IMR-90 (cell line): ENCODE results near the gene FCHSD2. TPM values are rescaled to one million over a fixed set of nuclear protein-coding genes. Genes with fewer than 3 reads are reported as not detected.

Source experiments
- ATAC-seq: fragments of 200-7000 bp; cut with Tn5 transposase; 2 replicates; pipeline ENCODE4 v1.9.1; 2020; ENCODE audit warnings: low read depth, mild to moderate bottlenecking, moderate library complexity
- BruUV-seq: library from RNA; stranded (reverse); fragments of 400-500 nt; replicated peaks from 2 replicates; lab custom pipeline; 2021; lab: Mats Ljungman, UMichigan
- CTCF ChIA-PET: fragments of 300-600 bp; formaldehyde crosslinking; extraction: SDS; loops from one replicate; lab custom pipeline; 2021; ENCODE audit warnings: antibody characterized with exemption; lab: Yijun Ruan, JAX
- POLR2A ChIA-PET: fragments of 300-600 bp; sonication (Branson Sonifier 250); formaldehyde crosslinking; loops from one replicate; lab custom pipeline; 2022; ENCODE audit warnings: antibody characterized with exemption; ENCODE audit not compliant: unreplicated experiment; lab: Charles Lee
- DNase-seq: peaks from one replicate; pipeline ENCODE4 v3.0.0; 2013
- H2AFZ ChIP-seq: replicated peaks from 2 replicates; pipeline ENCODE3; 2013; ENCODE audit warnings: low read length, mild to moderate bottlenecking; ENCODE audit not compliant: poor library complexity
- H2AK5ac ChIP-seq: 2 replicates; pipeline ENCODE4 v1.6.1; 2013; ENCODE audit warnings: low read depth, low read length, inconsistent platforms
- H2AK9ac ChIP-seq: replicated peaks from 2 replicates; pipeline ENCODE3; 2013; ENCODE audit warnings: mild to moderate bottlenecking, low read depth, low read length, moderate library complexity; ENCODE audit not compliant: poor library complexity
- H2BK120ac ChIP-seq: 2 replicates; pipeline ENCODE4 v1.6.1; 2013; ENCODE audit warnings: low read depth, low read length, inconsistent platforms
- H2BK15ac ChIP-seq: 3 replicates; pipeline ENCODE4 v1.6.1; 2013; ENCODE audit warnings: low read depth, low read length, inconsistent platforms
- H2BK20ac ChIP-seq: 2 replicates; pipeline ENCODE4 v1.6.1; 2013; ENCODE audit warnings: low read depth, mild to moderate bottlenecking, inconsistent platforms, low read length, moderate library complexity
- H2BK5ac ChIP-seq: 2 replicates; pipeline ENCODE4 v1.6.1; 2013; ENCODE audit warnings: mild to moderate bottlenecking, low read depth, low read length, inconsistent platforms; ENCODE audit not compliant: poor library complexity, severe bottlenecking
- H3K14ac ChIP-seq: replicated peaks from 2 replicates; pipeline ENCODE4 v1.6.1; 2013; ENCODE audit warnings: low read depth, low read length, inconsistent platforms
- H3K18ac ChIP-seq: 2 replicates; pipeline ENCODE4 v1.6.1; 2013; ENCODE audit warnings: low read depth, low read length, control low read depth
- H3K23ac ChIP-seq: 2 replicates; pipeline ENCODE4 v1.6.1; 2013; ENCODE audit warnings: low read depth, low read length, inconsistent platforms
- H3K27ac ChIP-seq: 2 replicates; pipeline ENCODE4 v1.5.1; 2013; ENCODE audit warnings: mild to moderate bottlenecking, control low read depth, low read length; ENCODE audit not compliant: insufficient read depth
- H3K27me3 ChIP-seq: 2 replicates; pipeline ENCODE4 v1.6.1; 2013; ENCODE audit warnings: low read length; ENCODE audit not compliant: control insufficient read depth, insufficient read depth
- H3K36me3 ChIP-seq: 2 replicates; pipeline ENCODE4 v1.6.1; 2013; ENCODE audit warnings: low read length, mixed read lengths; ENCODE audit not compliant: control insufficient read depth, insufficient read depth
- H3K4ac ChIP-seq: 2 replicates; pipeline ENCODE4 v1.6.1; 2013; ENCODE audit warnings: low read depth, low read length, inconsistent platforms
- H3K4me1 ChIP-seq: 2 replicates; pipeline ENCODE4 v1.6.1; 2013; ENCODE audit warnings: low read length, mixed read lengths; ENCODE audit not compliant: control insufficient read depth, insufficient read depth
- H3K4me2 ChIP-seq: 2 replicates; pipeline ENCODE4 v1.6.1; 2013; ENCODE audit warnings: low read depth, mild to moderate bottlenecking, control low read depth, low read length, moderate library complexity
- H3K4me3 ChIP-seq: 2 replicates; pipeline ENCODE4 v1.5.1; 2013; ENCODE audit warnings: low read depth, mild to moderate bottlenecking, control low read depth, low read length, moderate library complexity; ENCODE audit not compliant: insufficient read depth
- H3K56ac ChIP-seq: 2 replicates; pipeline ENCODE4 v1.6.1; 2013; ENCODE audit warnings: low read length, inconsistent platforms; ENCODE audit not compliant: insufficient read depth; ENCODE audit errors: extremely low read depth
- H3K79me1 ChIP-seq, 2 experiments: 2 replicates each; pipeline ENCODE4 v1.6.1; 2013; ENCODE audit warnings: low read length in 2 of 2, inconsistent platforms in 1 of 2, low read depth in 1 of 2
- H3K9ac ChIP-seq: 2 replicates; pipeline ENCODE4 v1.6.1; 2013; ENCODE audit warnings: low read depth, low read length, control low read depth
- H3K9me1 ChIP-seq: 2 replicates; pipeline ENCODE4 v1.6.1; 2013; ENCODE audit warnings: low read length, inconsistent platforms; ENCODE audit not compliant: insufficient read depth
- H3K9me3 ChIP-seq: 2 replicates; pipeline ENCODE4 v1.6.1; 2013; ENCODE audit warnings: low read length; ENCODE audit not compliant: control insufficient read depth, insufficient read depth
- H4K20me1 ChIP-seq: 2 replicates; pipeline ENCODE4 v1.6.1; 2013; ENCODE audit warnings: low read length, inconsistent platforms; ENCODE audit not compliant: insufficient read depth
- H4K5ac ChIP-seq: 2 replicates; pipeline ENCODE4 v1.6.1; 2013; ENCODE audit warnings: mild to moderate bottlenecking, low read depth, low read length, control low read depth
- H4K8ac ChIP-seq, 2 experiments: 2 replicates each; pipeline ENCODE4 v1.6.1; 2013; ENCODE audit warnings: low read depth in 2 of 2, low read length in 2 of 2, control low read depth in 1 of 2, inconsistent platforms in 1 of 2
- H4K91ac ChIP-seq: 2 replicates; pipeline ENCODE4 v1.6.1; 2013; ENCODE audit warnings: low read depth, low read length, inconsistent platforms; ENCODE audit not compliant: insufficient read depth
- BHLHE40 ChIP-seq: fragments of 150-350 bp; IDR thresholded peaks from 2 replicates; pipeline ENCODE4 v1.6.1; 2016; ENCODE audit warnings: mild to moderate bottlenecking, low read depth, low read length
- CHD1 ChIP-seq: IDR thresholded peaks from 2 replicates; pipeline ENCODE4 v1.6.1; 2012; ENCODE audit warnings: low read depth, low read length, improper control_type of control experiment
- MAFK ChIP-seq: IDR thresholded peaks from 2 replicates; pipeline ENCODE4 v1.6.1; 2012; ENCODE audit warnings: low read depth, low read length, improper control_type of control experiment
- MAZ ChIP-seq: IDR thresholded peaks from 2 replicates; pipeline ENCODE4 v1.6.1; 2012; ENCODE audit warnings: low read depth, mild to moderate bottlenecking, low read length, improper control_type of control experiment, moderate library complexity, borderline replicate concordance
- POLR2A ChIP-seq: IDR thresholded peaks from 2 replicates; pipeline ENCODE4 v1.6.1; 2012; ENCODE audit warnings: mild to moderate bottlenecking, low read depth, low read length
- RAD21 ChIP-seq: IDR thresholded peaks from 2 replicates; pipeline ENCODE4 v1.6.1; 2012; ENCODE audit warnings: low read length, improper control_type of control experiment
- RCOR1 ChIP-seq: IDR thresholded peaks from 2 replicates; pipeline ENCODE4 v1.6.1; 2012; ENCODE audit warnings: mild to moderate bottlenecking, low read length, improper control_type of control experiment; ENCODE audit not compliant: insufficient replicate concordance
- RFX5 ChIP-seq: IDR thresholded peaks from 2 replicates; pipeline ENCODE4 v1.8.0; 2012; ENCODE audit warnings: low read depth, mild to moderate bottlenecking, low read length, moderate library complexity
- WGBS, 2 experiments: methylation state at CpG; one replicate each; pipeline versions ENCODE4 v1.1.5 to v1.1.7; 2013; ENCODE audit warnings: missing lambda C conversion rate in 2 of 2; ENCODE audit not compliant: insufficient read length in 1 of 2; ENCODE audit errors: extremely low coverage in 2 of 2; 5-methylcytosine and 5-hydroxymethylcytosine counted together
- dilution Hi-C: fragments of 300-500 bp; cut with HindIII; formaldehyde crosslinking; loops from one replicate; pipeline ENCODE4 v1.14.3; 2018; ENCODE audit warnings: low sequenced_read_pairs; ENCODE audit not compliant: unreplicated experiment
- in situ Hi-C: fragments of 300-500 bp; cut with MboI; formaldehyde crosslinking; loops from 3 replicates; pipeline ENCODE4 v1.14.3; 2019; ENCODE audit warnings: low sequenced_read_pairs, inconsistent platforms, mixed read lengths
- intact Hi-C: fragments of 100-400 bp; cut with micrococcal nuclease; formaldehyde crosslinking; loops from 2 replicates; pipeline ENCODE4 v1.10.0; 2022
- polyA plus RNA-seq, 3 experiments: library from polyadenylated mRNA; depleted of rRNA; stranded (reverse); fragments of >200 nt; gene quantifications; 2 replicates each; pipeline ENCODE4 v1.2.3, GENCODE V29; 2012; ENCODE audit warnings: low replicate concordance in 1 of 3
- total RNA-seq: library from RNA; depleted of rRNA; stranded (reverse); fragments of >200 nt; gene quantifications from 2 replicates; pipeline ENCODE4 v1.2.3, GENCODE V29; 2012
- TF ChIP-seq, protein P1 (sequence below): fragments of 150-350 bp; IDR thresholded peaks from 2 replicates; pipeline ENCODE4 v1.6.1; 2017; ENCODE audit warnings: mild to moderate bottlenecking, antibody characterized with exemption, low read length, low read depth
- TF ChIP-seq, protein P2 (sequence below): fragments of 150-350 bp; IDR thresholded peaks from 2 replicates; pipeline ENCODE4 v1.6.1; 2016; ENCODE audit warnings: low read depth, mild to moderate bottlenecking, low read length, moderate library complexity, borderline replicate concordance

FCHSD2 gene
- total and polyA plus RNA-seq, 2 of the 4 experiments (the other 2 are of a cell fraction), result 5.9 to 18.7 TPM

DNA sequence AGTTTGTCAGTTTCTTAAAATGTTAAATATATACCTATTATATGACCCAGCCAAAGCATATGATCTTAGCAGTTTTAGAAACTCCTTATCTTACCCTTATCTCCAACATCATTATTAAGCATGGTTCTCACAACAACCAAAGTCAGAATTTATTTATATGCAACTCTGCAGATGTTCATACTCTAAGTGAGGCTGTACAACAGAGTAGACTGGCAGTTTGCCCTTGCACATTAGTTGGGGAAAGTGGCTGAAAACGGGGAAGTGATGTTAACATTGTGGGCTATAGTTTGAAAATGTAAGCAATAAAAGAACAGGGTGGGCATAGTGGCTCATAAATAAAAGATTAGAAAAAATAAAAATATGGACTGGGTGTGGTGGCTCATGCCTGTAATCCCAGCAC, 278.2 kb downstream of the FCHSD2 start:
- no peak overlapping the region for H4K8ac ChIP-seq
- CTCF ChIA-PET, result no interaction called here
- 0 out of 2 replicates have a peak, but pooled peaks cover 3% of the 10 kb centered on the region for H3K9me1 ChIP-seq
- H3K36me3 ChIP-seq, result peaks cover 2% of the 10 kb centered on the region
- no peak overlapping the region for H3K14ac ChIP-seq
- no peak overlapping the region for H3K4me2 ChIP-seq
- no peak overlapping the region for H2BK120ac ChIP-seq
- no peak overlapping the region for H3K23ac ChIP-seq
- no peak for DNase-seq
- H4K20me1 ChIP-seq, result no peaks in the 10 kb centered on the region
- no peak overlapping the region for H3K27ac ChIP-seq
- H2AK5ac ChIP-seq, result no peak overlapping the region
- intact Hi-C loops, result loop anchor here (5.0 kb wide), 1 partner anchor 33 kb away; no protein-coding TSS in a partner anchor
- TF ChIP-seq RAD21, result no peak
- TF ChIP-seq MAZ, result no peak
- TF ChIP-seq CHD1, result no peak
- TF ChIP-seq MAFK, result no peak
- no peak for TF ChIP-seq RFX5
- TF ChIP-seq, protein P1, sequence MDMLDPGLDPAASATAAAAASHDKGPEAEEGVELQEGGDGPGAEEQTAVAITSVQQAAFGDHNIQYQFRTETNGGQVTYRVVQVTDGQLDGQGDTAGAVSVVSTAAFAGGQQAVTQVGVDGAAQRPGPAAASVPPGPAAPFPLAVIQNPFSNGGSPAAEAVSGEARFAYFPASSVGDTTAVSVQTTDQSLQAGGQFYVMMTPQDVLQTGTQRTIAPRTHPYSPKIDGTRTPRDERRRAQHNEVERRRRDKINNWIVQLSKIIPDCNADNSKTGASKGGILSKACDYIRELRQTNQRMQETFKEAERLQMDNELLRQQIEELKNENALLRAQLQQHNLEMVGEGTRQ, result no peak
- no peak for TF ChIP-seq BHLHE40
- no peak for TF ChIP-seq RCOR1
- TF ChIP-seq, protein P2, sequence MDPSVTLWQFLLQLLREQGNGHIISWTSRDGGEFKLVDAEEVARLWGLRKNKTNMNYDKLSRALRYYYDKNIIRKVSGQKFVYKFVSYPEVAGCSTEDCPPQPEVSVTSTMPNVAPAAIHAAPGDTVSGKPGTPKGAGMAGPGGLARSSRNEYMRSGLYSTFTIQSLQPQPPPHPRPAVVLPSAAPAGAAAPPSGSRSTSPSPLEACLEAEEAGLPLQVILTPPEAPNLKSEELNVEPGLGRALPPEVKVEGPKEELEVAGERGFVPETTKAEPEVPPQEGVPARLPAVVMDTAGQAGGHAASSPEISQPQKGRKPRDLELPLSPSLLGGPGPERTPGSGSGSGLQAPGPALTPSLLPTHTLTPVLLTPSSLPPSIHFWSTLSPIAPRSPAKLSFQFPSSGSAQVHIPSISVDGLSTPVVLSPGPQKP, result no peak
- no peak for TF ChIP-seq POLR2A
- no peak overlapping the region for H4K91ac ChIP-seq
- H2BK5ac ChIP-seq, result no peak overlapping the region
- dilution Hi-C loops, result no loop called here
- no peak overlapping the region for H2AFZ ChIP-seq
- peaks cover 4 to 18% of the 10 kb centered on the region in 2 experiments; a peak in 3 of 4 replicates for H3K79me1 ChIP-seq
- H3K27me3 ChIP-seq, result no peaks in the 10 kb centered on the region
- H2AK9ac ChIP-seq, result no peak overlapping the region
- POLR2A ChIA-PET, result no interaction called here
- H2BK20ac ChIP-seq, result no peak overlapping the region
- no TSS peak for BruUV-seq
- no peaks in the 10 kb centered on the region for H3K9me3 ChIP-seq
- no peak overlapping the region for H2BK15ac ChIP-seq
- no peaks in the 10 kb centered on the region; the same call in 1 of the 2 replicates for H3K4me1 ChIP-seq
- H4K5ac ChIP-seq, result no peak overlapping the region
- WGBS, 2 experiments, result 38% methylated on average over 1 of the region's 1 CpG; no CpG with 5 or more reads in 1 of the 2 experiments
- H3K4ac ChIP-seq, result no peak overlapping the region
- no peak overlapping the region for H3K4me3 ChIP-seq
- no peak for ATAC-seq
- no peak overlapping the region for H3K18ac ChIP-seq
- no peak overlapping the region for H3K9ac ChIP-seq
- no peak overlapping the region for H3K56ac ChIP-seq
- in situ Hi-C loops, result no loop called here
